Measurements from ENCODE around the gene IGSF11.

GRCh38 chr3:118910332-118910731, 124.3 kb downstream of the IGSF11 start:
- TF ChIP-seq EZH2 (IDR thresholded peaks at IDR 0.05) (no peak), POLR2AphosphoS5 (IDR thresholded peaks at IDR 0.05; ENCODE audit: borderline replicate concordance, low read depth, low read length) (no peak)

All from SK-N-MC (cell line).